ENCODE results near the gene MEI4.
"Not testable (repeated sequence)": the region's sequence is repeated elsewhere in the genome, so short reads cannot be mapped to it uniquely, and the experiment has no call there.

The MEI4 gene, protein sequence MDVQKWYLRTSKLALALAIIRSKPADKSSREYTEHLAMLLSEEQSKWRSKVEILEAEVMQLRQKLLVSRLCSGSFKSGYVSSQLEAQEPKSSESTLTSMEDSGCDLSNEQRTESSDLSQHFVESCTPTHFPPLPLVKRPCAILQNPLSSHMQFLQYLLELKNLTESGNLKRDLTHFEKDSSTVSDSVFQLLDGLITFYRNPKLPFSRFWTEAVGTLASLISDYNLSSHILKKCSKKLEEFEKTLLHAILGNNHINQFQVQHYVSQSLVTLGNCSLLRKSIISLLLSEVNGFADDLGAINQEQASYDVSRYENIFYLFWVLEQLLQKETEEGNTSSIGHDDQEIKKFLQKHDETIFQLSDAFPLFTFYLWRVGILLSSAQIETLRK

DNA sequence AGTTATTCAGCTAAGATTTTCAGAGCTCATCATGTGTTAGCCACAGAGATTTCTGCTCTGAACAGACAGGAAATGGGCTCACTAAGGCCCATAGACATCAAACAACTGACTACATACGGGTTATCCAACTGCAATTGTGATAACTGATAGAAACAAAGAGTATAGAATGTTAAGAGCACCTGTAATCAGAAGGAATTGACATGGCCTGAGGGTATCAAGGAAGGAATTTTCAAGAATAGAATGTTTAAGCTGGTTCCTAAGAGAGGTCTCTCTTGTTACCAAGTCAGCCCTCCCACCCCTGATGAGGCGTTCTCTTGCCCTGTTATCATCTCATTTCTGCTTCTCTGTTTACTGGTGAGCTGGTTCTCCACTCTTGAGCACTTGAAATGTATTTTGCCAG, at the start of gene MEI4:
Gene MEI4, plus strand, starts transcription at position 301 of the 400 bp plus-strand sequence. CDS start 37,633 bp downstream, outside the sequence.
- no peak for DNase-seq

DNA sequence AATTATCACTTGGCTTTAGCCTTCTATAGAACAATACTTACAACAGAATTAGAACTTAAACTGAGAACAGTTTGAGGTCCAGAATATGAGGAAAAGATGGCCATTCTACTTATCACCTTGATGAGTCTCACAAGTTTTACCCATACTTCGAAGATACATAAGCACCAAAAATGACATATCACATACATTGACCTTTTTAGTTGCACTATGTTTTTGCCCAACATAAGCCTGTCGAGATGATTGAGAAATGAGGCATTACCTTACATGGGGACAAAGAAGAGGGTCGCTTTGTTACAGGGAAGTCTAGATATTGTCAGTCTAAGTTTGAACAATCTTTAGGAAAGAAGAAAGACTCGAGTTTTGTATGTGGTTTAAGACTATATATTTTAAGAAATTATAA, 48.4 kb upstream of the MEI4 start:
- no peak for DNase-seq

DNA sequence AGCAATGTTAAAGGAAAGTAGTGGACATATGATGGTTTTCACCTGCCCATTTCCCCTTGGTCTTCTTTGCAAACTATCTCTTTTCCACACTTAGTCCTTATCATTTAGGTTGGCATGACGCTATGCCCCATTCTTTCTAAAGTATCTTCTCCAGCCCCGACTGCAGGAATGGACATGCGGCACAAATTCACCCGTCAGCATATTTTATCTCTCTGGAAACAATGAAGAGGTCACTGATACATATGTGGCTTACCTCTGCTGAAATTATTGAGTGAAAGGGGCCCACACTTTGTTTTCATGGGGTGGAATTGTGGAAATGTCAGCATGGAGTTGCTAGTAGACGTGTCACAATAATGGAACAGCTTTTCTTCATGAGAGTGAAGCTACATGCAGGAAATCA, 45.8 kb upstream of the MEI4 start:
- DNase-seq: no peak

DNA sequence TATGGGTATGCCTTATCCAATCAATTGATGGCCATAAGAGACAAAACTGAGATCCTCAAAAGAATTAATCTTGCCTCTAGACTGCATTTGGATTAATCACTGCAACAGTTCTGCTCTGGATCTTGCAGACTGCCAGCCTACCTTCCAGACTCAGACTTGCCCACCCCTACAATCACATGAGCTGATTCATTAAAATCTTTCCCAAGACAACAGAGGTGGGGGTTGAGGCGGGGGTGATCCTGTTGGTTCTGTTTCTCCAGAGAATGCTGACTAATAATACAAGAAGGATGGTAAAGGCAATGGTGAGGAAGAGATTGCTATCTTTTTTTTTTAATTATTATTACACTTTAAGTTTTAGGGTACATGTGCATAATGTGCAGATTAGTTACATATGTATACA, 43.7 kb upstream of the MEI4 start:
- no peak for DNase-seq

DNA sequence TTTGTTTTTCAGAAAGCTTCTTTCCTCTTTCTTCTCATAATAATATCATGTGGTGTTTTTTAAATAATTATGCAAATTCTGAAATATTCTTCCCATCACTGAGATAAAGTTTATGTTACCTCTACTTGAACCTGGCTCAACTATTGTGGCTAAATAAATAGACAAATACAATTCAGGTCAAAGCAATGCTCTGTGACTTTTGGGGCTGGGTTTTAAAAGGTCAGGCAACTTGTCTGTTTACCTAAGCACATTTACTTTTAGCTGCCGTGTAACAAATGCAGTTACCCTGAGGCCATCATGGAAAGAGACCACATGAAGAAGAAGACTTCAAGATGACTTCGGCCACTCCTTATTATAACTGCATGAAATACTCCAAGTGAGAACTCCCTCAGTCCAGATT, 33.7 kb upstream of the MEI4 start:
- no peak for DNase-seq

DNA sequence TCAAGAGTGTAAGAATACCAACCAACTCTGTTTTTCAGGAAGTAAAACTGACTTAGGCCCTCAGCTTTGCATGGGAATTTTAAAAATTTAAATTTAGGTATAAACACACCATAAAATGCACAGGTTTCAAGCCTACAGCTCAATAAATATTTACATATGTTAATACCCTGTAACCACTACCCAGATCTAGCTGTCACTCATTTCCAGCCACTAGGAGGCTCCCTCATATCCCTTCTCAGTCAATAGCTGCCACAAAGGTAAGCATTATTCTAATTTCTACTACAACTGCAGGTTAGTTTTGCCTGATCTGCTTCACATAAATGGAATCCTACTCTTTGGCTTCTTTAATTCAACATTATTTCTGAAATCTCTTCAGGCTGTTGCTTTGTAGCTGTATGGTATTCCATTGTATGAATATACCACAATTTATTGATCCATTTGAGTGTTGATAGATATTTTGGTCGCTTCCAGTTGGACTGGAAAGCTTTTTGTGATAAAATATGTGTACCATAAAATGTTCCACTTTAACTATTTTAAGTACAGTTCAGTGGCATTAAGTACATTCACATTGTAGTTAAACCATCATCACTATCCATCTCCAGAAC, 32.5 kb upstream of the MEI4 start:
- DNase-seq: no peak

DNA sequence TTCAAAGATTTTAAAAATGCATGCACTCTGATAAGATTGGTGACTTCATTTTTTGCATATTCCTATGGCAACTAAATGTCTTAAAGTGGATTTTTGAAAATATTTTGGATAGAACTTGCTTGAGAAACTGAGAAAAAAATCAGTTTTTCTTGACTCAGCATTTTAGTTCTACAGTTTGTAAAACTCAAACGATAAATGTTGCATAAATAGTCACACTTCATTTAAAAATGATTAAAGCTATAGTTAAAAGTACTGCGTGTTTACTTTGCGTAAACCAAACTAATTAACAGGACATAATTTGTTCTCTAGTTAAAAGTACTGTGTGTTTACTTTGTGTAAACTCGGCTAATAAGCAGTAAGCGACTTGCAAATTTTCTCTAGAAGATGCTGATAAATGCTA, 28.3 kb upstream of the MEI4 start:
- DNase-seq: no peak

DNA sequence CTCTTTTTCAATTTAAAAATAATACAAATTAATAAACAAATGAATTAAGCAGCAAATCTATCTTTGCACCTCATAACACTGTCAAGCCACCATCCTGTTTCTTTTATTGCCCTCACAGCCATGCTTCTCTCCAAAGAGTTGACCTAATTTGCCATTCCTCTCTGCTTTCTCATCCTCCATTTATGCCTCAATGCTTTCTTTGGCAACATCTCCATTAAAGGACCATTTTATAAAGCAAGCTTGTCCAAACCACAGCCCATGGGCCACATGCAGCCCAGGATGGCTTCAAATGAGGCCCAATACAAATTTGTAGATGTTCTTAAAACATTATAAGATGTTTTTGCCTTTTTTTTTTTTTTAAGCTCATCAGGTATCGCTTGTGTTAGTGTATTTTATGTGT, 26.4 kb upstream of the MEI4 start:
- DNase-seq: no peak

DNA sequence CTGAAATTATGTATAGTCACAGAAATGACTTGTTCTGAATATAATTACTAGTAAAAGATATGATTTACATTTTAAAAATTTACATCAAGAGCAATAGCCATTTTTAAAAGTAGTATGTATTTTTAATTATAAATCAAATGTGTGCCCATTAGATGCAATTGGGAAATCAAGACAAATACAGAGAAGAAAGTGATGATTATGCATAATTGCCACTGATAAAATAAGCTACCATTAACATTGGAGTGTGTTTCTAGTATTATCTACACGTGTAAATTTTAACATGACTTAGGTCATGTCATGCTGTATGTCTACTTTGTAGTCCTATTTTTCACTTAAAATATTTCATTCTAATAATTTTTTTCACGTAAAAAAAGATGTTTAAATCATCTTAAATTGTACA, 22.8 kb upstream of the MEI4 start:
- no peak for DNase-seq

DNA sequence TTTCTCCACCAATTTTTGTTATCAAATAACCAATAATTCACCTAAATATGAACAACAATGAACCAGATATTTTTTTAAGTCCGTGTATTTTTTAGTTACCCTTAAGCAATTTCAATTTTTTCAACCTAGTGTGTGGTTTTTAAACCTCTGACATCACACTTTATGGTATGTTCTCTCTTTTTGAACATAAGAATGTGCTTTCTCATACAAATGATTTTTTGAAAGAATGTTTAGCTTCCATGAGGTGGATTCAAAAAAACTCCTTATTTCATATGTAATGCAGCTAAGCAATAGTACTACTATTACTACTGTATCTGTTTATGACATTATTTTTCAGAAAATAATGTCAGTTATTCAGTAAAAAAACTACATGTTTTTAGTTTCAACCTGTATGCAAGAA, 19.4 kb upstream of the MEI4 start:
- no peak for DNase-seq

DNA sequence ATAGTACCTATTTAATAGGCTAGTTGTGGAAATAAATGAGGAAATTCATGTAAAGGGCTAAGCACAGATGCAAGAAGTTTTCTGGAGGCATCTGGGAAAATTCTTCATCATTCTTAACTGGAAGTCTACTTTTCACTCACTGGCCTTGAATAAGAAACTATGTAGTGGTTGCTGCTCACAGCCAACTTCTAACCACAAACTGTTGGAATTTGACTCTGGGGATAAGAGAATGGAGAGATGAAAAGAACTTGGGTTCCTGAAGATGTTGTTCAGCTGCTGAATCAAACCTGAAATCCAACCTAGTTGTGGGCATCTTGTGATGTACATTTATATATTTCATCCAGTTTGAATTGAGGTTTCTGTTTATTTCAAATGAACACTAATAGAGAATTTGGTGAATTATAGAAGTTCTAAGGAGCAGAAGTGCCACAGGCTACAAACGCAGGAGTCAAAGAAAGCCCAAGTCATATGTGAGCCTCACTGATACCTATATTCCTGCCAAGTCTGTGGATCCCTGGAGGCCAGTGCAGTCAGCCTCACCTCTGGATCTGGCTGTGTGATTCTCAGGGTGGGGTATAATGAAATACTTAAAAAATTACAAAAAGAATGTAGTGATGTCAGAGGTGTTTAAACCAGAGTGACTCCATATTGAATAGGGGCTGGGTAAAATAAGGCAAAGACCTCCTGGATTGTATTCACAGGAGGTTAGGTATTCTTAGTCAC, 18.7 kb upstream of the MEI4 start:
- DNase-seq: no peak

DNA sequence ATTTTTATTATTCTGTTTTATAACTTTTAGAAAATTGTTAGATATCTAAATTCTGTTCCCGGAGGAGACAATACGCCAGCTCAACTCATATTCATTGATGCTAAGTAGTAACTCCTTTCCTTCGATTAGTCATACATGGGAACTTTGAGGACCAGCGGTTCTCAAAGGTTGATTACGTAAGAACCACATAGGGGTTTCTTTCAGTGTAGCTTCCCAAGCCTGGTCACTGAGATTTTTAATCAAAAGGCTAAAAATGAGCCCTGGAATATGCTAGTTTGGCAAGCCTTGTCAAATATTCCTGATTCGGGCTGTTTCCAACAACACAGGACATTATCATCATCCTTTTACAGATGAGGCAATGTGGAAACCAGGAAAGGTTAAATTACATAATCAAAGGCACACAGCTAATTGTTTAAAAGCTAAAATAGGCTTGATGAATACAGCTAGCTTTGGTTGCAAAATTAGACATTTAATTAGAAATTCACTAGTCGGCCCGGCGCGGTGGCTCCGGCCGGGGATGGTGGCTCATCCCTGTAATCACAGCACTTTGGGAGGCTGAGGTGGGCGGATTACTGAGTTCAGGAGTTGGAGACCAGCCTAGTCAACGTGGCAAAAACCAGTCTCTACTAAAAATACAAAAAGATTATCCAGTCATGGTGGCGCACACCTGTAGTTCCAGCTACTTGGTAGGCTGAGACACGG, 14.6 kb upstream of the MEI4 start:
- no peak for DNase-seq

DNA sequence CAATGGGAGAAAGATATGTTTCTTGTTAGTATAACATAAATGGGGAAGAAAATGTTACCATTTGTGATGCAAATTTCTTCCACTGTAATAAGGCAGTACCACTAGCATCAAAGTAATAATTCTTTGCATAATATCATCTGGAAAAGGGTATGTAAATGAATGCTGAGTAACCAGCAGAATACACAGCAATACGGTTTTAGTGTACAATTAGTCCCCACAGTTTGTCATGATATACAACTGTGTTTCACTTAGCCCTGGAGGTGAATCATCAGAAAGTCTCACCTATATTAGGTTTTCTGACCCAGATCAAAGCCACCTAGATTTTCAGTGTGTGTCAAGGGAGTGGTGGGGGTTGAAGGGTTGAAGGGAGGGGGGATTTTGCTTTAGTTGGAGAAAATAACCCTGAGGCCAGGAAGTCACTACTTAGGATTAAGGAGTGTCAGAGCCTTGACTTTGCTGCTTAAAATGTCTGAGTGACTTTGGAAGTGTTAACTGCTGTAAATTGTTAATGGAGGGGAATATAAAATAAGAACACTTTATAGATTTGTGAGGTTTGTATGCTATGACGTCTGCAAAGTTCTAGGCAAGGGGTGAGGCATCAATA, 8.6 kb upstream of the MEI4 start:
- DNase-seq: no peak

DNA sequence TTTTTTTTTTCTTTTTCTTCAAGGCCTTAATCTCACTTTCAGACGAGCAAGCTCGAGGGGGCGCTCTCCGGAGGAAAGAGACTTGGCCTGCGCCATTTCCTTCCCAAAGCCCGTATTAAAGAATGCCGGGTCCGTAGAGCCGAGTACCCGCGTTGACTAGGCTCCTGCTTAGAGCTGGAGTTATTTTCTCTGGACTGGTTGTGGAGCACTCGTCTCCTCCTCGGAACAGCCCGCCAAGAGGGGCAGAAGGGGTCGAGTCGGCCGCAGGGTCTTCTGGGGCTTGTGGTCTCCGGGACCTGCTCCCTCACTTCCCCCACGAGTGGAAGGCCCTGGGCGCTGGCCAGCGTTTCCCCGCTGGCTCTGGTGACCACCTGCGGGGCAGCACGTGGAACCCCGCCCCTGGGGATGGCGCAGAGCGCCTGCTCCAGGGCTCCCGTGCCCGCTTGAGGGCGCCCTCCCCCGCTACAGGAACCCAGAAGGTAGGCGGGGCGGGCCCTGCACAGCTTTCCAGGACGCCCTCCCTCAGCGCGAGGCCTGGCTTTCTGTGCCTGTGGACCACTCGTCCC, 2.7 kb upstream of the MEI4 start:
- DNase-seq: peak; percentile 85

DNA sequence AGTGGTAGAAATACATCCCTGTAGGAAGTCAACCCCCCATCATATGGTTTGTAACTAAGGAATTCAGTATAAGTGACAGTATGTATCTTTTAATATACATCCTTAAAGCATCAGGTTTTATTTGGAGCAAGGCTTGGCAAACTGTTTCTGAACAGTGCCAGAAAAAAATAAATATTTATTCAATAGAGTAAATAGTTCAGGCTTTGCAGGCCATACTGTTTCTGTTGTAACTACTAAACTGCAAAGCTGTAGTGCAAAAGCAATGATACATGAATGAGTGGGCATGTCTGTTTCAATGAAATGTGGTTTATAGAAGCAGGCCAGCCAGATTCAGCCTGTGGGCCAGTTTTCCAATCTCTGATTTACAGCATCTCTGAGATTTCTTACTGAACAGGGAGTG, 977 bp downstream of the MEI4 start:
- DNase-seq: no peak

DNA sequence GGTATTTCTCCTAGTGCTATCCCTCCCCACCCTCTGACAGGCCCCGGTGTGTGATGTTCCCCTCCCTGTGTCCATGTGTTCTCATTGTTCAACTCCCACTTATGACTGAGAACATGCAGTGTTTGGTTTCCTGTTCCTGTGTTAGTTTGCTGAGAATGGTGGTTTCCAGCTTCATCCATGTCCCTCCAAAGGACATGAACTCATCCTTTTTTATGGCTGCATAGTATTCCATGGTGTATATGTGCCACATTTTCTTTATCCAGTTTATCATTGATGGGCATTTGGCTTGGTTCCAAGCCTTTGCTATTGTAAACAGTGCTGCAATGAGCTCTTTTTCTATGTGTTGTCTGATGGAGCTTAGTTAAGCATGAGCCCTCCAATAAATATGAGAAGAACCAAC, 2.2 kb downstream of the MEI4 start:
- not testable (repeated sequence) for DNase-seq

DNA sequence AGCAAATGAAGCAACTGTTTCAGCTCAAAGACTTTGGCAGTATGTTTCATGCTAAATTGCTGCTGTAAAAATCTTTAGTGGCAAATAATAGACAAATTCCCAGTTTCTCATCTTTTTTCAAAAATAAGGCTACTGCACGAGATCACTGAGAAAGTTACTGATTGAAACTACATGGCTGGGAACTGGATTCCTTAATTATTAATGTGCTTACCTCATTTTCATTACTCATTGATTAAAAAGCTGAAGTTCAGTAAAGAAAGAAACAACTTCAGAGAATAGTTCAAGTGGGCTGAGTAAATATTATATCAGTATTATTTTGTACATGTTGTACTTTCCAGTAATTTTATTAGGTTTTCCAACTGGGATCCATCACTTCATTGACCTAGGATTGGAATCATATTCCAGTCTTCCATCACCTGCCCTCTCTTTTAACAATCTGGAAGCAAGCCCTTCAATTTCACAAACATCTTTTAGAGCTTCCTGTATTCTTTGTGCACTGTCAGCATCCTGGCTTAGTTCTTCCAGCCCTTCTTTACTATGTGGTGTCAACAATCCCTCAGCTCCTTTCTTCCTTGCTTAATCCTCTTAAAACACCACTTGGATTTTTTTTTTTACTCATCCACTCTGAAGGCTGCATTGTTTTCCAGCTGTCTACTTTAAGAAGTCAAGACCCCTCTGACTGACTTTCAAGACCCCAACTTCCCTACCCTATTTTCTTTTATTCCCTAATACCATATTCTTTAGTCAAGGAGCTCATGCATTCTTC, 4.3 kb downstream of the MEI4 start:
- no peak for DNase-seq

DNA sequence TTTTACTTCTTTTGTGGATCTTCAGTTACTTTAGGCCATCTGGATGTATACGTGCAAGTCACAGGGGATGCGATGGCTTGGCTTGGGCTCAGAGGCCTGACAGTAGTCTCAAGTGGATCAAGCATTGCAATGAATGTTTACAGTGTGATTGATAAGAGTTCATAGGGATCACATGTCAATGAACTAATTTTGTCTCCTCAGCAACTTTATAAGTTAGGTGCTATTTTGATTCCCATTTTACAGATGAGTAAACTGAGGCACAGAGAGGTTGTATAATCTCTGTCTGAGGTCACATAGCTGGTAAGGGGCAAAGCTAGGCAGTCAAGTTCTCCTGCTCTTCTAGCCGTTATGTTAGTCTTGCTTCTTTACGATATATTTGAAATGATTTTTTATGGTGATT, 13.5 kb downstream of the MEI4 start:
- DNase-seq: no peak

DNA sequence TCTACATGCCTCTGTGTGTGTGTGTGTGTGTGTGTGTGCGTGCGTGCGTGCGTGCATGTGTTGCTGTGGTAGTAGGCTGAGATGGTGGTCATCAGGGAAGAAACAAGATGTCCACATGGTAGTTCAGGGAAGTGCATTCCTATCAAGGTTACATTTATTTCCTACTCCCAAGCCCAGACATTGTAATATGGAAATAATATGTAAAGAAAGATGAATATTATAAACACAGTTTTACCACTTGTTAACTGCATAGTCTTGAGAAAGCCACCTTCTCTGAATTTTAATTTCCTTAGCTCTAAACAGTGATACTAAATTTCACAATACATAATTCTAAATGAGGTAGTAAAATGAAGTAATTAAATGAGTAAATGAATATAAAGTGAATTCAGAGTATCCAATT, 14.0 kb downstream of the MEI4 start:
- DNase-seq: no peak

DNA sequence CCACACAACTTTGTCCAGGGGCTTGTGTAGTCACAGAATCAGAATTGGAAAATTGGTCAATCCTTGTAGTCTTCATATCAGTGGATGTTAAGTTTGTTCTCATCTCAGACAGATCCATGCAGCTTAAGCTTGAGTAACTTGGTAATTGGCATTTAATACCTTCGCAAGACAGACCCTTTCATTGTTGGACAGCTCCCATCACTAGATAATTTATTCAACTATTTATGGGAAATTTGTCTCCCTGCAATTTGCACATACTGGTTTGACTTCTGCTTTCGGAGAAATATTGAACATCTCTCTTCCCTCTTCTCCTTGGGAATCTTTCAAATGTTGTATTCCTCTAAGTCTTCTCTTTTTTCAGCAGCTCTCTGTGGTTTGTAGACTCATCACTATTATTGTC, 17.1 kb downstream of the MEI4 start:
- no peak for DNase-seq

DNA sequence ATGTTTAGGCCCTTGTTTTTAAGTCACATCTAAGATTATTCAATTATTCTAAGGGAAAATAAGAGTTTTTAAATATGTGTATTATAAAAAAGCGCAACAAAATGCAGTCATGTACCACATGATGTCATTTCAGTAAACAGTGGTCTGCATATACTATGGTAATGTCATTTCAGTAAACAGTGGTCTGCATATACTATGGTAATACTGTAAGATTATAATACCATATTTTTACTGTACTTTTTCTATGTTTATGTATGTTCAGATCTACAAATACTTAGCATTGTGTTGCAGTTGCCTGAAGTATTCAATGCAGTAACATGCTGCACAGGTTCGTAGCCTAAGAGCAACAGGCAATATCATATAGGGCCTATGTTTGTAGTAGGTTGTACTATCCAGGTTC, 21.4 kb downstream of the MEI4 start:
- no peak for DNase-seq

DNA sequence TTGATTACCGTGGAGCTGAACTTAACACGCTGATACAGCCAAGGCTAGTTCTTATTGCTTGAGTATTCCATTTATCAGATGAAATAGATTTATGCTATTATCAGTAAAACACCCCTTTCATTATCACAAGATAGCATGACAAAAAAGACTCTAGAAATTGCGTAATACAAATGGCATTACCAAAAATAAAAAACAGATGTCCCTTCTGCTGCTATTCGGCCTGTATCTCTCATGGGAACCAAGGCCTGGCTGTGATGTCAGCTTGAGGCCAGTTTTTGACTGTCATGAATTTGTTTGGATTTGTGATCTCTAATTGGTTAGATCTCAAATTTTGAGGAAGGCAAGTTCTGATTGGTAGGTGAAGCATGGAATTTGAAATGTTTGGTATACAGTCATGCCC, 25.2 kb downstream of the MEI4 start:
- DNase-seq: no peak

Data from retina (tissue), 1 donor.